ENCODE results near the gene AMY1A. TPM values are rescaled to one million over a fixed set of nuclear protein-coding genes. Genes with fewer than 3 reads are reported as not detected.
"Not testable (repeated sequence)": the region's sequence is repeated elsewhere in the genome, so short reads cannot be mapped to it uniquely, and the experiment has no call there.

AMY1A gene
- total and polyA plus RNA-seq, 7 experiments from 2014 or later, result not detected

DNA sequence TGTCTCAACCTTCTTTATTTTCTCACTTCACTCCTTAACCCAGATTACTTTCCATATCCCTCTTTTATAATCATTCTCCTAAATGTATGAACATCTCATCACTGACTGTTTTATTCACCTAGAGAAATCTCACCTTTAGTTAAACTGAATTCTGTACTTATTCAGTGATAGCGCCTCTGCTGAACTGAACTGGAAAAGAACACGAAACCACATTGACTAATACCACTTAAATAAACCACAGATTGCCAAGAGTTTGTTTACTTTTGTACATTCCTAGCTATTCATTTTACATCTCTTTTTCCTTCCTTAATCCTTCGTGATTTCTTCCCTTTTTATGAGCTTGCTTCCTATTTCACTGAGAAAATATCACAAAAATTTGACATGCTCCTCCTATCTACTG, 52.1 kb downstream of the AMY1A start:
- H3K27me3 Mint-ChIP-seq; ATAC-seq; H3K27me3 ChIP-seq (ENCODE audit: control insufficient read depth in 2 of 2, insufficient read depth in 2 of 2, low read length in 2 of 2); H3K36me3 Mint-ChIP-seq; H3K9me3 ChIP-seq (ENCODE audit: control insufficient read depth in 2 of 3, low read length in 3 of 3); CTCF ChIA-PET; POLR2A ChIA-PET; H3K4me3 Mint-ChIP-seq; DNase-seq; H3K27ac Mint-ChIP-seq; H3K4me1 ChIP-seq (ENCODE audit: control insufficient read depth in 2 of 2, insufficient read depth in 2 of 2, low read length in 2 of 2); intact Hi-C loops (cut with micrococcal nuclease); H3K9me3 Mint-ChIP-seq; H3K4me3 ChIP-seq (ENCODE audit: low read length); H3K4me1 Mint-ChIP-seq; H3K36me3 ChIP-seq (ENCODE audit: control insufficient read depth in 2 of 3, insufficient read depth in 3 of 3, low read length in 3 of 3); H3K27ac ChIP-seq (ENCODE audit: low read depth, low read length): not testable (repeated sequence)

DNA sequence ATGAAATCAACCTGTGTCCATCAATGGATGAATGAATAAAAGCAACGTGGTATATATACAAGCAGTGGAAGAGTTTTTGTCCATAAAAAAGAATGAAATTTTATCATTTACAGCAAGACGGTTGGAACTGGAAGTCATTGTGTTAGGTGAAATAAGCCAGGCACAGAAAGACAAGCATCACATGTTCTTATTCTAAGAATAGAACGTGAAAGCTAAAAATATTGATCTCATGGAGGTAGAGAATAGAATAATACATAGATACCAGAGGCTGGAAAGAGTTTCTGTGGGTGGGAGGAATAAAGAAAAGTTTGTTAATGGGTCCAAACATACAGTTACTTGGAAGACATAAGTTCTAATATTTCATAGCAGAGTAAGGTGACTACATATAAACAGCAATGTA, 54.8 kb downstream of the AMY1A start:
- H3K4me3 Mint-ChIP-seq; H3K9me3 ChIP-seq (ENCODE audit: control insufficient read depth in 2 of 3, low read length in 3 of 3); CTCF ChIA-PET; H3K27ac Mint-ChIP-seq; ATAC-seq; H3K27ac ChIP-seq (ENCODE audit: low read depth, low read length); H3K9me3 Mint-ChIP-seq; H3K4me1 Mint-ChIP-seq; H3K27me3 Mint-ChIP-seq; POLR2A ChIA-PET; intact Hi-C loops (cut with micrococcal nuclease); H3K4me3 ChIP-seq (ENCODE audit: low read length); H3K36me3 ChIP-seq (ENCODE audit: control insufficient read depth in 2 of 3, insufficient read depth in 3 of 3, low read length in 3 of 3); DNase-seq; H3K27me3 ChIP-seq (ENCODE audit: control insufficient read depth in 2 of 2, insufficient read depth in 2 of 2, low read length in 2 of 2); H3K36me3 Mint-ChIP-seq; H3K4me1 ChIP-seq (ENCODE audit: control insufficient read depth in 2 of 2, insufficient read depth in 2 of 2, low read length in 2 of 2): not testable (repeated sequence)

Other genes with a start within 250 kb of the AMY1A start
- gene RNPC3, start 130.1 kb upstream of the AMY1A start, total RNA-seq, result 10 to 100 TPM; 35.3 to 99.4 (median 52.1) TPM
- gene RNPC3, start 130.1 kb upstream of the AMY1A start, polyA plus RNA-seq, result 10 to 100 TPM; 16.3 to 16.6 TPM
- gene AMY2B, start 84.2 kb upstream of the AMY1A start, total RNA-seq, result 10 to 100 TPM; 13.2 to 65.0 (median 43.7) TPM
- gene AMY2B, start 84.2 kb upstream of the AMY1A start, polyA plus RNA-seq, result 1 to 10 TPM; 1.5 to 1.7 TPM
- gene AMY2A, start 38.3 kb upstream of the AMY1A start, total RNA-seq, result under 1 TPM in 1 of 5 experiments, not detected in 4; 0.35 TPM
- not detected for gene AMY2A, start 38.3 kb upstream of the AMY1A start, polyA plus RNA-seq
- gene AMY1B, start 40.5 kb downstream of the AMY1A start, total RNA-seq, result not detected
- gene AMY1B, start 40.5 kb downstream of the AMY1A start, polyA plus RNA-seq, result not detected
- not detected for gene AMY1C, start 94.1 kb downstream of the AMY1A start, total RNA-seq
- gene AMY1C, start 94.1 kb downstream of the AMY1A start, polyA plus RNA-seq, result not detected